Astrocyte (in vitro differentiated cells and primary cell): Measurements from ENCODE around the gene TWIST2. TPM values are rescaled to one million over a fixed set of nuclear protein-coding genes. Genes with fewer than 3 reads are reported as not detected.

Source experiments
- DNase-seq: peaks from one replicate; pipeline ENCODE4 v3.0.0-alpha.2; 2010; ENCODE audit warnings: low read depth
- FAIRE-seq: peaks from 2 replicates; lab custom pipeline; 2011; peaks lifted over from hg19 to GRCh38; lab: Jason Lieb, UNC
- H2AFZ ChIP-seq: 2 replicates; pipeline ENCODE4 v1.6.0; 2012; ENCODE audit warnings: low read depth, low read length, inconsistent platforms
- H3K27ac ChIP-seq: 2 replicates; pipeline ENCODE4 v1.5.1; 2011; ENCODE audit warnings: low read depth, low read length, inconsistent platforms
- H3K27me3 ChIP-seq: 2 replicates; pipeline ENCODE4 v1.6.0; 2011; ENCODE audit warnings: low read length, inconsistent platforms; ENCODE audit not compliant: insufficient read depth
- H3K36me3 ChIP-seq: 2 replicates; pipeline ENCODE4 v1.5.1; 2011; ENCODE audit warnings: low read length, inconsistent platforms; ENCODE audit not compliant: insufficient read depth
- H3K4me1 ChIP-seq: 2 replicates; pipeline ENCODE4 v1.5.1; 2011; ENCODE audit warnings: low read length, inconsistent platforms; ENCODE audit not compliant: insufficient read depth
- H3K4me2 ChIP-seq: 2 replicates; pipeline ENCODE4 v1.6.0; 2012; ENCODE audit warnings: low read length, inconsistent platforms
- H3K4me3 ChIP-seq: 2 replicates; pipeline ENCODE4 v1.5.1; 2011; ENCODE audit warnings: low read depth, mild to moderate bottlenecking, low read length, inconsistent platforms; ENCODE audit not compliant: insufficient read depth
- H3K79me2 ChIP-seq: 2 replicates; pipeline ENCODE4 v1.6.0; 2012; ENCODE audit warnings: mild to moderate bottlenecking, low read length, inconsistent platforms; ENCODE audit not compliant: insufficient read depth
- H3K9ac ChIP-seq: 2 replicates; pipeline ENCODE4 v1.6.0; 2012; ENCODE audit warnings: mild to moderate bottlenecking, low read length, inconsistent platforms
- H3K9me3 ChIP-seq: 2 replicates; pipeline ENCODE4 v1.5.1; 2012; ENCODE audit warnings: low read depth, mild to moderate bottlenecking, low read length, inconsistent platforms; ENCODE audit not compliant: insufficient read depth
- H4K20me1 ChIP-seq: 2 replicates; pipeline ENCODE4 v1.6.0; 2012; ENCODE audit warnings: low read length, inconsistent platforms; ENCODE audit not compliant: insufficient read depth
- H3K27ac Mint-ChIP-seq: one replicate; pipeline ENCODE4 v1.8.0; 2021; ENCODE audit warnings: mild to moderate bottlenecking, mixed read lengths; ENCODE audit not compliant: unreplicated experiment
- H3K27me3 Mint-ChIP-seq: one replicate; pipeline ENCODE4 v1.8.0; 2021; ENCODE audit warnings: low read depth, mixed read lengths; ENCODE audit not compliant: unreplicated experiment
- H3K36me3 Mint-ChIP-seq: one replicate; pipeline ENCODE4 v1.8.0; 2021; ENCODE audit warnings: low read depth, mixed read lengths; ENCODE audit not compliant: unreplicated experiment
- H3K4me1 Mint-ChIP-seq: one replicate; pipeline ENCODE4 v1.8.0; 2021; ENCODE audit warnings: low read depth, mixed read lengths; ENCODE audit not compliant: unreplicated experiment
- H3K4me3 Mint-ChIP-seq: one replicate; pipeline ENCODE4 v1.8.0; 2021; ENCODE audit warnings: mild to moderate bottlenecking, moderate library complexity, mixed read lengths; ENCODE audit not compliant: unreplicated experiment
- H3K9me3 Mint-ChIP-seq: one replicate; pipeline ENCODE4 v1.8.0; 2021; ENCODE audit warnings: mild to moderate bottlenecking, mixed read lengths; ENCODE audit not compliant: unreplicated experiment
- CTCF ChIP-seq: IDR thresholded peaks from 2 replicates; pipeline ENCODE4 v1.5.1; 2011; ENCODE audit warnings: low read depth, mild to moderate bottlenecking, inconsistent platforms, low read length, moderate library complexity; ENCODE audit not compliant: insufficient read depth
- EZH2 ChIP-seq: IDR thresholded peaks from 2 replicates; pipeline ENCODE4 v1.6.1; 2012; ENCODE audit warnings: mild to moderate bottlenecking, low read length, inconsistent platforms; ENCODE audit not compliant: insufficient read depth
- total RNA-seq: library from RNA; stranded (reverse); gene quantifications from 2 replicates; pipeline ENCODE4 v1.2.1, GENCODE V29; 2021

The TWIST2 gene
- total RNA-seq, 1 donor from 2014 or later: 3.2 TPM

DNA sequence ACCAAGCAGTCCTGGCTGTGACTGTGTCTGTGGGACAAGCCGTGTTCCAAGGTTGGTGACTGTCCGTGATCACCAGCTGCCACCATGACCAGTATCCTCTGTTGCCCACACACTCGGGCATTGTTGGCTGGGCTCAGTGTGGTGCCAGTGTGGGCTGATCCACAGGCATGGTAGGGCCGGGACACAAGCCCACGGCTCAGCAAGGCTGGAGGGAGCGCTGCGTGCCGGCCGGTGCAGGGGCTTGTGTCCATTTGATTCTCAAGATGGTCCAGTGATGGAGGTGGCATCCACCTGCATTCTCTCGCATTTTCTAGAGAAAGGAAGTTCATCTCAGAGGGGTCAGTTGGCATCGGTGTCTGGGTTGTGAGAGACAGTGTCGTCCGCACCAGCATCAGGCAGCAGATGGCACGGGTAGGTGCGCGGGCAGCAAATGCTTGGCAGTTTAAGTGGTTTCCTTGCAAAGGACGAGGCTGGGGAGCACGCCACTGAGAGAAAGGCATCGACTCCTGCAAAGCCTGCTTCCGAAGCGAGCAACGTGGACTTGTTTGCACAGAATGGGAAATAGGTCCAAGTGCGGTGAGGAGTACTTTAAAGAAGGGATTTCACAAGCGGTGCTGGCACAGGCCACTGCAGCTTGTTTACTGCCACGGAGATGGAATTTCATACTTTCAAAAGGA, 20.9 kb downstream of the TWIST2 start:
- H3K27ac Mint-ChIP-seq: no peak overlapping the region
- Histone ChIP-seq H3K4me3 (no peak overlapping the region), H4K20me1 (peaks cover 14% of the 10 kb centered on the region), H3K36me3 (no peaks in the 10 kb centered on the region), H3K27me3 (no peaks in the 10 kb centered on the region), H3K27ac (no peak overlapping the region), H3K79me2 (peaks cover 51% of the 10 kb centered on the region), H3K4me2 (peak overlapping the region; percentile 4), H3K9me3 (no peaks in the 10 kb centered on the region), H3K4me1 (peaks cover 42% of the 10 kb centered on the region), H2AFZ (no peak overlapping the region), H3K9ac (no peak overlapping the region)
- peaks cover 23% of the 10 kb centered on the region for H3K4me1 Mint-ChIP-seq
- H3K36me3 Mint-ChIP-seq: no peaks in the 10 kb centered on the region
- no peak for TF ChIP-seq EZH2
- TF ChIP-seq CTCF: no peak
- H3K27me3 Mint-ChIP-seq: peaks cover 3% of the 10 kb centered on the region
- FAIRE-seq (no peak), DNase-seq (peak; percentile 50)
- peaks cover 2% of the 10 kb centered on the region for H3K9me3 Mint-ChIP-seq
- H3K4me3 Mint-ChIP-seq: no peak overlapping the region

GRCh38 chr2:238869293-238870124, 21.6 kb downstream of the TWIST2 start:
- H3K4me1 Mint-ChIP-seq: peaks cover 17% of the 10 kb centered on the region
- Histone ChIP-seq H2AFZ (no peak overlapping the region), H3K4me3 (no peak overlapping the region), H3K9ac (no peak overlapping the region), H3K9me3 (no peaks in the 10 kb centered on the region), H3K4me2 (no peak overlapping the region), H4K20me1 (peaks cover 17% of the 10 kb centered on the region), H3K27me3 (no peaks in the 10 kb centered on the region), H3K27ac (no peak overlapping the region), H3K4me1 (peaks cover 36% of the 10 kb centered on the region), H3K79me2 (peaks cover 52% of the 10 kb centered on the region), H3K36me3 (no peaks in the 10 kb centered on the region)
- H3K9me3 Mint-ChIP-seq: peaks cover 2% of the 10 kb centered on the region
- H3K27ac Mint-ChIP-seq: no peak overlapping the region
- TF ChIP-seq EZH2: no peak
- no peak overlapping the region for H3K4me3 Mint-ChIP-seq
- peaks cover 2% of the 10 kb centered on the region for H3K36me3 Mint-ChIP-seq
- H3K27me3 Mint-ChIP-seq: peaks cover 5% of the 10 kb centered on the region
- peak; percentile 46 for DNase-seq
- no peak for FAIRE-seq

DNA sequence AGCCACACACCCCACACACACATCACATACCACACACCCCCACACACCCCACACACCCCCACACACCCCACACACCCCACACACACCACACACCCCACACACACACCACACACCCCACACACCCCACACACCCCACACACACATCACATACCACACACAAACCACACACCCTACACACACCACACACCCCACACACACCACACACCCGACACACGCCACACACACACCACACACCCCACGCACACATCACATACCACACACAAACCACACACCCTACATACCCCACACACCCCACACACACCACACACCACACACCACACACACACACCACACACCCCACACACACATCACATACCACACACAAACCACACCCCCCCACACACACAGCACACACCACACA, 22.4 kb downstream of the TWIST2 start:
- peaks cover 13% of the 10 kb centered on the region for H3K4me1 Mint-ChIP-seq

More for the DNA sequence above, 22.4 kb downstream of the TWIST2 start:
- Mint-ChIP-seq H3K36me3 (peaks cover 2% of the 10 kb centered on the region), H3K9me3 (peaks cover 2% of the 10 kb centered on the region), H3K27me3 (peaks cover 11% of the 10 kb centered on the region), H3K27ac (no peak overlapping the region), H3K4me3 (no peak overlapping the region)
- H3K9me3 ChIP-seq: no peaks in the 10 kb centered on the region
- no peak for DNase-seq
- H3K4me1 ChIP-seq: peaks cover 28% of the 10 kb centered on the region
- TF ChIP-seq EZH2 (no peak), CTCF (no peak)
- peaks cover 45% of the 10 kb centered on the region for H3K79me2 ChIP-seq
- no peak overlapping the region for H3K4me3 ChIP-seq
- no peak overlapping the region for H3K9ac ChIP-seq
- H4K20me1 ChIP-seq: peaks cover 21% of the 10 kb centered on the region
- no peaks in the 10 kb centered on the region for H3K27me3 ChIP-seq
- H3K36me3 ChIP-seq: no peaks in the 10 kb centered on the region
- no peak overlapping the region for H2AFZ ChIP-seq
- no peak overlapping the region for H3K4me2 ChIP-seq
- FAIRE-seq: no peak
- H3K27ac ChIP-seq: no peak overlapping the region
